Testis (tissue), 2 donors: ENCODE measurements around the gene GPC1.

ENCODE experiments used
- POLR2A ChIP-seq: fragments of 450-650 bp; IDR thresholded peaks from one replicate; pipeline ENCODE4 v1.6.1; 2017; ENCODE audit warnings: antibody characterized with exemption, mild to moderate bottlenecking, moderate library complexity
- TF ChIP-seq, protein P1 (sequence below), 3 experiments: fragments of 450-650 bp in 2 of 3; fragments of 200-600 bp in 1 of 3; sonication (generic) in 1 of 3; IDR thresholded peaks; one replicate each; pipeline ENCODE4 v1.5.1; 2016 to 2019; ENCODE audit warnings: antibody characterized with exemption in 3 of 3, mild to moderate bottlenecking in 2 of 3, moderate library complexity in 1 of 3

DNA sequence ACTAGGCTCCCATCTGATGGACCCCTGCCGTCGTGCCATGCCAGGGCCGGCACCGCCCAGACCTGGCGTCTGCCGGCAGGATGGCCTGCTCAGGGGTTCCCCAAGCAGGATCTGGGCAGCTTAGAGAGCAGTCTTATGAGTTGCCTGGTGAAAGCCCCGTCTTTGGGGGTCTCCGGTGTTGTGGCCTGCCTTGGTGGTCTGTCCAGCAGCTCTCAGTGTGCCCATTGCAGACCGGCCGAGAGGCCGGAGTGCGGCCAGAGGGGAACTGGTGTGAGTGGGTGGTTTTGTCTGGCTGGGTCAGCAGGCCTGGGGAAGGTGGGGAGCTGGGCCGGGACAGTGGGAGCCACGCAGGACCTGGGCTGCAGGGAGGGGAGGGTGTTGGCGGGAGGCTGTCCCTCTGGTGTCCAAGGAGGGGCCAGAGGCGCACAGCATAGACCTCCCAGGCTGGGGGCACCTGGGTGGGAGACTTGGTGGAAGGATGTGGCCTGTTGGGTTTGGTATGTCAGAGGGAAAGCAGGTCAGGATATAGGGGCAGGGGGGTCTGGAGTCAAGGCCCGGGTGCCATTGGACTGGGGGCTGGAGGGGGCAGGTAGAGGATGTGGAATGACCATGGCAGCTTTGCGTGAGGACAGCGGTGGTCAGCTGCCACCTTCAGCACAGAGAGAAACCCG lies 16.5 kb downstream of the GPC1 start:
- TF ChIP-seq, protein P1, sequence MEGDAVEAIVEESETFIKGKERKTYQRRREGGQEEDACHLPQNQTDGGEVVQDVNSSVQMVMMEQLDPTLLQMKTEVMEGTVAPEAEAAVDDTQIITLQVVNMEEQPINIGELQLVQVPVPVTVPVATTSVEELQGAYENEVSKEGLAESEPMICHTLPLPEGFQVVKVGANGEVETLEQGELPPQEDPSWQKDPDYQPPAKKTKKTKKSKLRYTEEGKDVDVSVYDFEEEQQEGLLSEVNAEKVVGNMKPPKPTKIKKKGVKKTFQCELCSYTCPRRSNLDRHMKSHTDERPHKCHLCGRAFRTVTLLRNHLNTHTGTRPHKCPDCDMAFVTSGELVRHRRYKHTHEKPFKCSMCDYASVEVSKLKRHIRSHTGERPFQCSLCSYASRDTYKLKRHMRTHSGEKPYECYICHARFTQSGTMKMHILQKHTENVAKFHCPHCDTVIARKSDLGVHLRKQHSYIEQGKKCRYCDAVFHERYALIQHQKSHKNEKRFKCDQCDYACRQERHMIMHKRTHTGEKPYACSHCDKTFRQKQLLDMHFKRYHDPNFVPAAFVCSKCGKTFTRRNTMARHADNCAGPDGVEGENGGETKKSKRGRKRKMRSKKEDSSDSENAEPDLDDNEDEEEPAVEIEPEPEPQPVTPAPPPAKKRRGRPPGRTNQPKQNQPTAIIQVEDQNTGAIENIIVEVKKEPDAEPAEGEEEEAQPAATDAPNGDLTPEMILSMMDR (IDR thresholded peaks at IDR 0.05) = no peak
- no peak for TF ChIP-seq POLR2A
